Psoas muscle (tissue), 8 donors: ENCODE measurements around the gene TOM1. TPM values are rescaled to one million over a fixed set of nuclear protein-coding genes. Genes with fewer than 3 reads are reported as not detected.
"Not testable (repeated sequence)": the region's sequence is repeated elsewhere in the genome, so short reads cannot be mapped to it uniquely, and the experiment has no call there.

ENCODE experiments used
- ATAC-seq, 4 donors: fragments of 200-7000 bp; cut with Tn5 transposase; one replicate each; pipeline ENCODE4 v1.9.1; 2020; ENCODE audit warnings: moderate library complexity in 3 of 4, mild to moderate bottlenecking in 2 of 4
- DNase-seq, 2 donors: peaks; one replicate each; pipeline ENCODE4 v3.0.0-alpha.2; 2020
- H3K27ac ChIP-seq: fragments of 200-600 bp; one replicate; pipeline ENCODE4 v1.8.0; 2022
- H3K27me3 ChIP-seq, 3 donors: fragments of 200-600 bp in 1 of 3; one replicate each; pipeline versions ENCODE4 v1.6.1 to v1.8.0; 2013 to 2022; ENCODE audit warnings: low read length in 2 of 3, mild to moderate bottlenecking in 2 of 3, moderate library complexity in 1 of 3; ENCODE audit not compliant: insufficient read depth in 3 of 3
- H3K36me3 ChIP-seq, 2 donors: fragments of 200-600 bp in 1 of 2; one replicate each; pipeline versions ENCODE4 v1.6.1 to v1.8.0; 2013 to 2022; ENCODE audit warnings: low read depth in 1 of 2, mild to moderate bottlenecking in 1 of 2, moderate library complexity in 1 of 2; ENCODE audit not compliant: insufficient read depth in 1 of 2
- H3K4me1 ChIP-seq: fragments of 200-600 bp; one replicate; pipeline ENCODE4 v1.8.0; 2022
- H3K4me3 ChIP-seq: fragments of 200-600 bp; one replicate; pipeline ENCODE4 v1.8.0; 2022; ENCODE audit warnings: mild to moderate bottlenecking
- H3K9me3 ChIP-seq: fragments of 200-600 bp; one replicate; pipeline ENCODE4 v1.8.0; 2022
- WGBS, 3 donors: extraction: QIAGEN DNeasy Blood & Tissue Kit; methylation state at CpG; one replicate each; pipeline versions ENCODE4 v1.1.6 to v1.1.7; 2013; 5-methylcytosine and 5-hydroxymethylcytosine counted together
- intact Hi-C, 2 donors: fragments of 100-400 bp; cut with DNase I; formaldehyde crosslinking; loops; one replicate each; pipeline versions ENCODE4 v1.11.0 to v1.14.2; 2022
- polyA plus RNA-seq, 3 donors: library from polyadenylated mRNA; stranded (reverse); fragments of 200-250 nt; gene quantifications; one replicate each; pipeline ENCODE4 v1.2.3, GENCODE V29; 2013
- total RNA-seq, 4 donors: library from RNA; stranded (reverse); fragmentation: NEBNext Ultra II Directional in 2 of 4; extraction: Animal tissue kit (Norgen Biotek cat#: 25700) in 2 of 4; gene quantifications; one replicate each; pipeline versions ENCODE4 v1.2.1 to v1.2.4, GENCODE V29; 2021 to 2023
- TF ChIP-seq, protein P1 (sequence below): fragments of 200-600 bp; IDR thresholded peaks from one replicate; pipeline ENCODE4 v1.8.0; 2022; ENCODE audit warnings: antibody characterized with exemption
- donor health status: healthy with polysubstance abuse.
- donor health status: DM: no; HTN: no; CAD: no; lungs with moderate emphysema.
- donor health status: Bipolar disorder and iron deficiency.
- donor health status: healthy.
- donor health status: DM: yes; HTN: yes; CAD: no.
- donor health status: DM: no; HTN: no; CAD: no.
- donor health status: DM: no; HTN: no; CAD: no.
- donor health status: DM: yes; HTN: yes; CAD: no.

The TOM1 gene
- total and polyA plus RNA-seq, 7 donors, result 69.7 to 187 (median 116) TPM

DNA sequence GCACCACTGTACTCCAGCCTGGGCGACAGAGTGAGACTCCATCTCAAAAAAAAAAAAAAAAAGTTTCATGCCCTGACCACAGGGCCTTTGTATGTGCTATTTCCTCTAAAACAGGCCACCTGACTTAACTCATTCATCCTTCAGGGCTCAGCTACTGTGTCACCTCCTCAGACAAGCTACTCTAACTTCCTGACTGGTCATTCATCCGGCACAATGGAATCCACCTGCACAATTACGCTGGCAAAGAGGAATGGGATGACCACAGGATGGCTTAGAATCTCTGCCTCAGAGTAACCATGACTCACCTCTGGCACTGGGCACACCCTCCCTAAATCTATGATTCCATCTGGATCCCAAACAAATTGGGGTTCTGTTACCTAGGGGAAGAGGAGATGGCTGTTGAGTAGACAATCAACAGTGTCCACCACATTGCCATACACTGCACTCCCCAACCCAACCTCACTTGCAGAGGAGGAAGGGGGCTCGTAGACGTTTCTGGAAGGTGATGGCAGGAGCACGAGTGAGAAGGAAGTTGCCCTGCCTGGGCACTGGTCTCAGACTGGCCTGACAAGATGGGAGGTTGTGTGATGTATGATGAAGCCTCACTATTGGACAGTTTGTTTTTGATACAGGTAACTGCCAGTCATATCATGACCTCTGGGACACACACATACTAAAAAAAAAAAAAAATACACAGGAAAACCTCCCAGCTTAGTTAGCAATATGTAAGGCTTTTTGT, 58.4 kb downstream of the TOM1 start:
- TF ChIP-seq, protein P1, sequence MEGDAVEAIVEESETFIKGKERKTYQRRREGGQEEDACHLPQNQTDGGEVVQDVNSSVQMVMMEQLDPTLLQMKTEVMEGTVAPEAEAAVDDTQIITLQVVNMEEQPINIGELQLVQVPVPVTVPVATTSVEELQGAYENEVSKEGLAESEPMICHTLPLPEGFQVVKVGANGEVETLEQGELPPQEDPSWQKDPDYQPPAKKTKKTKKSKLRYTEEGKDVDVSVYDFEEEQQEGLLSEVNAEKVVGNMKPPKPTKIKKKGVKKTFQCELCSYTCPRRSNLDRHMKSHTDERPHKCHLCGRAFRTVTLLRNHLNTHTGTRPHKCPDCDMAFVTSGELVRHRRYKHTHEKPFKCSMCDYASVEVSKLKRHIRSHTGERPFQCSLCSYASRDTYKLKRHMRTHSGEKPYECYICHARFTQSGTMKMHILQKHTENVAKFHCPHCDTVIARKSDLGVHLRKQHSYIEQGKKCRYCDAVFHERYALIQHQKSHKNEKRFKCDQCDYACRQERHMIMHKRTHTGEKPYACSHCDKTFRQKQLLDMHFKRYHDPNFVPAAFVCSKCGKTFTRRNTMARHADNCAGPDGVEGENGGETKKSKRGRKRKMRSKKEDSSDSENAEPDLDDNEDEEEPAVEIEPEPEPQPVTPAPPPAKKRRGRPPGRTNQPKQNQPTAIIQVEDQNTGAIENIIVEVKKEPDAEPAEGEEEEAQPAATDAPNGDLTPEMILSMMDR, result no peak
- Histone ChIP-seq H3K36me3 (no peaks in the 10 kb centered on the region), H3K9me3 (no peaks in the 10 kb centered on the region), H3K4me1 (no peaks in the 10 kb centered on the region), H3K27ac (no peak overlapping the region), H3K27me3 (no peaks in the 10 kb centered on the region), H3K4me3 (no peak overlapping the region)
- ATAC-seq (no peak), DNase-seq (no peak)
- WGBS, 3 donors, result 73 to 74% (median 74%) methylated on average over 6 of the region's 6 CpGs
- intact Hi-C loops, result loop anchor here in 1 of 2 donors (10.0 kb wide), 1 partner anchor 257 kb away; the partner anchor contains the start of gene MB

DNA sequence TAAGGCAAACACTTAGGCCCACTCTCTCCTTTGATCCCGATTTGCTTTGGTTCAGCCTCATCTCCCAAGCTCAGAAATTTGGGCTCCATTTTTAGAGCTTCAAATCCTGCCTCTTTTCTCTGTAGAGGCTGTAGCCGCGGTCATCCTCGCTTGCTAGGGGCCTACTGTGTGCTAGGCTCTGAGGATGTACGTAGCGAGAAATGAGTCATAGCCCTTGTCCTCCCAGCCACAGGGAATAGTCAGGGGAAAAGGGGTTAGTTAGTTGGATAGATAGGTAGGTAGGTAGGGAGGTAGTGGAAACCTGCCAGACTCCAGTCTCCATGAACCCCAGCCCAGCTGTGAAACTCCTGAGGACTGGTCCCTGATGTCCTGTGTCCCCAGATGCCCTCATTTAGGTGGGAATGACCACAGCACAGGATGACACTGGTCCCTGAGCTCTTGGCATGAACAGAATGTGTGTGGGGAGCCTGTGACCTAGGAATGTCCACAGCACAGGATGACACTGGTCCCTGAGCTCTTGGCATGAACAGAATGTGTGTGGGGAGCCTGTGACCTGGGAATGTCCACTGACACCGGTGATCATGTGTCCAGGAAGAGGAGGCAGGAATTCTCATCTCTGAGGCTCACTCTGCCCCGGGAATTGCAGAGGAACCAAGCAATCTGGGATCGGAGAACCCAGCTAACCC, 59.8 kb downstream of the TOM1 start:
- intact Hi-C loops, result loop anchor here in 1 of 2 donors (10.0 kb wide), 1 partner anchor 255 kb away; the partner anchor contains the start of gene MB
- Histone ChIP-seq H3K4me1 (no peaks in the 10 kb centered on the region), H3K9me3 (no peaks in the 10 kb centered on the region), H3K27ac (no peak overlapping the region), H3K27me3 (no peaks in the 10 kb centered on the region), H3K36me3 (no peaks in the 10 kb centered on the region), H3K4me3 (no peak overlapping the region)
- DNase-seq (no peak), ATAC-seq (no peak)
- TF ChIP-seq, protein P1, result no peak
- WGBS, 3 donors, result 83 to 87% (median 87%) methylated on average over 9 of the region's 9 CpGs

DNA sequence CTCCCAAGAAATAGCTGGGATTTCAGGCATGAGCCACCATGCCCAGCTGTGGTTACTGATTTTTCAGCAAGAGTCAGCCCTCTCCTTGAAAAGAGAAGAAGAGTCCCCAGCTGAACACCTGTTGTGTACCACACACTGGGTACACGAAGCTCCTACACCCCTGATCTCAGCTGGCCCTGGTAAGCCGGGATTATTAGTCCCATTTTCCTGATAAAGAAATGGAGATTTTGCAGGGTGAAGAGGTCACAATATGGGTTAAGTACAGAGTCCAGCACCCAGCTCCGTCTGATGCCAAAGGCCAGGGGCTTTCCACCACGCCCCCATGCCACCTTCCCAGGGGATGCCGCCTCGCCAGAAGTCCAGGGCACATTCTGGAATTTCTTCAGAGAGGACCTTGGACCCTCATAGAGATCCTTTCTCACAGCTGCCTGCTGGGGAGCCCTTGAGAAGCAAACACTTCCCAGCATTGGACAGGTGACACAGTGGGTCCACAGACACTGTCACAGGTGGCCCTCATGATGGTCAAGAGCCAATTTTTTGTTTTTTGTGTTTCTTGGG, 61.4 kb downstream of the TOM1 start:
- 44 to 73% (median 65%) methylated on average over 6 of the region's 6 CpGs for WGBS, 3 donors
- no peaks in the 10 kb centered on the region for H3K9me3 ChIP-seq
- no peaks in the 10 kb centered on the region for H3K4me1 ChIP-seq
- intact Hi-C loops, result no loop called here
- no peak for DNase-seq
- H3K27me3 ChIP-seq, result no peaks in the 10 kb centered on the region
- H3K36me3 ChIP-seq, result no peaks in the 10 kb centered on the region
- H3K4me3 ChIP-seq, result no peak overlapping the region
- H3K27ac ChIP-seq, result no peak overlapping the region
- ATAC-seq, result no peak
- TF ChIP-seq, protein P1, result no peak

DNA sequence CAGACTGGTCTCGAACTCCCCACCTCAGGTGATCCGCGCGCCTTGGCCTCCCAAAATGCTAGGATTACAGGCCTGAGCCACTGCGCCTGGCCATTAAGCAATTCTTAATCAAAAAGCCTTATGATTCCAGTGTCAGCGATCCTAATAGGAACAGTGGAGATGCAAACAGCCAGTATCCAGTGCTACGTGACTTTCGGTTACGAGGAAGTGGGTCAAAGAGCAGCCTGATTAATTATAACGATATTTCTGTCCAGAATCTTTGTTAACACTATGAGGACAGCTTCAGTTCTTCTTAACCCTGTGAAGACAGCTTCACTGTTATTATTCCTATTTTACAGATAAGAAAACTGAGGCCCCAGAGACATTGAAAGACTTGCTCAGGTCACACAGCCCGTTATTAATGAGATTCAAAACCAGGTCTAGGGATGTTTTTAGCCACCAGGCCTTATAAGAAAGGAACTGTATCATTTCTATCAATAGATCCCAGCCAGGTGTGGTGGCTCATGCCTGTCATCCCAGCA, 63.9 kb downstream of the TOM1 start:
- TF ChIP-seq, protein P1, result no peak
- H3K36me3 ChIP-seq, result no peaks in the 10 kb centered on the region
- no peaks in the 10 kb centered on the region for H3K4me1 ChIP-seq
- H3K27ac ChIP-seq, result no peak overlapping the region
- ATAC-seq (no peak), DNase-seq (no peak)
- H3K4me3 ChIP-seq, result no peak overlapping the region
- intact Hi-C loops, result no loop called here
- H3K27me3 ChIP-seq, result no peaks in the 10 kb centered on the region
- WGBS, 3 donors, result 92 to 93% (median 92%) methylated on average over 11 of the region's 11 CpGs
- no peaks in the 10 kb centered on the region for H3K9me3 ChIP-seq

DNA sequence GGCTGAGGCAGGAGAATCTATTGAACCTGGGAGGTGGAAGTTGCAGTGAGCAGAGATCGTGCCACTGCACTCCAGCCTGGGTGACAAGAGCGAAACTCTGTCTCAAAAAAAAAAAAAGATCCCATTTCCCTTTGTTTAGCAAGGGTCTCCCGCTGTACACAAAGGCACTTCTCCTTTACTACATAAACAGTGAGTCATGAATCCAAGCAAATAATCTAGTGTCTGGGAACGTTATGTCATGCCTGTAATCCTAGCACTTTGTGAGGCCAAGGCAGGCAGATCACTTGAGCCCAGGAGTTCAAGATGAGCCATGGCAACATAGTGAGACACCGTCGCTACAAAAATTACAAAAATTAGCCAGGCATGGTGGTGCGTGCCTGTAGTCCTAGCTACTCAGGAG, 64.5 kb downstream of the TOM1 start:
- ATAC-seq, H3K4me1 ChIP-seq, H3K9me3 ChIP-seq, intact Hi-C loops, H3K27ac ChIP-seq, H3K36me3 ChIP-seq, H3K4me3 ChIP-seq, H3K27me3 ChIP-seq, DNase-seq: not testable (repeated sequence)
- 65 to 79% (median 66%) methylated on average over 7 of the region's 7 CpGs for WGBS, 3 donors
